NCI-H82 treated with DMSO at 0.1 percent for 48 hours (cell line): Measurements from ENCODE around the gene DSP.

Experiments
- DNase-seq: peaks from one replicate; lab custom pipeline; 2025; ENCODE audit not compliant: unreplicated experiment; lab: John Stamatoyannopoulos, UW

Gene DSP

GRCh38 chr6:7590918-7591302, 49.4 kb downstream of the DSP start:
- DNase-seq: no peak

GRCh38 chr6:7591770-7592169, 50.3 kb downstream of the DSP start:
- no peak for DNase-seq

GRCh38 chr6:7593229-7593628, 51.8 kb downstream of the DSP start:
- DNase-seq: no peak

- no peak for DNase-seq
Measured at GRCh38 chr6:7594579-7595125, 53.2 kb downstream of the DSP start.

- no peak for DNase-seq
Measured at GRCh38 chr6:7604003-7604402, 62.5 kb downstream of the DSP start.

- DNase-seq: no peak
Measured at GRCh38 chr6:7604506-7604905, 63.0 kb downstream of the DSP start.

GRCh38 chr6:7615611-7616383, 74.3 kb downstream of the DSP start:
- no peak for DNase-seq

- DNase-seq: no peak
Measured at GRCh38 chr6:7617801-7618764, 76.6 kb downstream of the DSP start.

GRCh38 chr6:7621761-7622160, 80.3 kb downstream of the DSP start:
- DNase-seq: no peak

- DNase-seq: no peak
Measured at GRCh38 chr6:7624796-7625710, 83.6 kb downstream of the DSP start.

- no peak for DNase-seq
Measured at GRCh38 chr6:7628479-7628878, 87.0 kb downstream of the DSP start.

GRCh38 chr6:7628909-7629308, 87.4 kb downstream of the DSP start:
- DNase-seq: no peak

GRCh38 chr6:7629321-7629720, 87.8 kb downstream of the DSP start:
- no peak for DNase-seq

- no peak for DNase-seq
Measured at GRCh38 chr6:7630792-7631191, 89.3 kb downstream of the DSP start.

GRCh38 chr6:7631466-7631865, 90.0 kb downstream of the DSP start:
- no peak for DNase-seq

- DNase-seq: no peak
Measured at GRCh38 chr6:7632501-7633290, 91.2 kb downstream of the DSP start.

GRCh38 chr6:7633361-7633760, 91.9 kb downstream of the DSP start:
- no peak for DNase-seq

- DNase-seq: no peak
Measured at GRCh38 chr6:7636151-7636550, 94.7 kb downstream of the DSP start.
